WERI-Rb-1 (cell line): ENCODE measurements around the gene FKBP5.
"Not testable (repeated sequence)": the region's sequence is repeated elsewhere in the genome, so short reads cannot be mapped to it uniquely, and the experiment has no call there.

Source experiments
- DNase-seq: peaks from one replicate; pipeline ENCODE4 v3.0.0-alpha.2; 2020
- H3K27ac ChIP-seq: fragments of 250-450 bp; sonication (Bioruptor Pico); 2 replicates; pipeline ENCODE4 v1.5.1; 2020; ENCODE audit warnings: mild to moderate bottlenecking, moderate library complexity
- H3K27me3 ChIP-seq: fragments of 250-450 bp; sonication (Bioruptor Pico); 2 replicates; pipeline ENCODE4 v1.5.1; 2021; ENCODE audit warnings: mild to moderate bottlenecking, low read depth, moderate library complexity; ENCODE audit not compliant: insufficient read depth, severe bottlenecking
- H3K36me3 ChIP-seq: fragments of 250-450 bp; sonication (Bioruptor Pico); 2 replicates; pipeline ENCODE4 v1.5.1; 2020; ENCODE audit warnings: mild to moderate bottlenecking, moderate library complexity
- H3K4me3 ChIP-seq: 2 replicates; pipeline ENCODE4 v1.5.1; 2011; ENCODE audit warnings: low read depth, mild to moderate bottlenecking, control low read depth, low read length
- H3K9me3 ChIP-seq: fragments of 250-450 bp; sonication (Bioruptor Pico); 2 replicates; pipeline ENCODE4 v1.5.1; 2021; ENCODE audit warnings: mild to moderate bottlenecking, moderate library complexity; ENCODE audit not compliant: severe bottlenecking
- TF ChIP-seq, protein P1 (sequence below): IDR thresholded peaks from 2 replicates; pipeline ENCODE4 v1.5.1; 2011; ENCODE audit warnings: low read depth, mild to moderate bottlenecking, control low read depth, inconsistent platforms, low read length

FKBP5 gene

GRCh38 chr6:35601331-35602132 is 87.2 kb downstream of the FKBP5 start:
- Histone ChIP-seq H3K27me3 (no peaks in the 10 kb centered on the region), H3K9me3 (no peaks in the 10 kb centered on the region), H3K4me3 (no peak overlapping the region), H3K27ac (no peak overlapping the region), H3K36me3 (peaks cover 18% of the 10 kb centered on the region)
- DNase-seq, result no peak
- TF ChIP-seq, protein P1, sequence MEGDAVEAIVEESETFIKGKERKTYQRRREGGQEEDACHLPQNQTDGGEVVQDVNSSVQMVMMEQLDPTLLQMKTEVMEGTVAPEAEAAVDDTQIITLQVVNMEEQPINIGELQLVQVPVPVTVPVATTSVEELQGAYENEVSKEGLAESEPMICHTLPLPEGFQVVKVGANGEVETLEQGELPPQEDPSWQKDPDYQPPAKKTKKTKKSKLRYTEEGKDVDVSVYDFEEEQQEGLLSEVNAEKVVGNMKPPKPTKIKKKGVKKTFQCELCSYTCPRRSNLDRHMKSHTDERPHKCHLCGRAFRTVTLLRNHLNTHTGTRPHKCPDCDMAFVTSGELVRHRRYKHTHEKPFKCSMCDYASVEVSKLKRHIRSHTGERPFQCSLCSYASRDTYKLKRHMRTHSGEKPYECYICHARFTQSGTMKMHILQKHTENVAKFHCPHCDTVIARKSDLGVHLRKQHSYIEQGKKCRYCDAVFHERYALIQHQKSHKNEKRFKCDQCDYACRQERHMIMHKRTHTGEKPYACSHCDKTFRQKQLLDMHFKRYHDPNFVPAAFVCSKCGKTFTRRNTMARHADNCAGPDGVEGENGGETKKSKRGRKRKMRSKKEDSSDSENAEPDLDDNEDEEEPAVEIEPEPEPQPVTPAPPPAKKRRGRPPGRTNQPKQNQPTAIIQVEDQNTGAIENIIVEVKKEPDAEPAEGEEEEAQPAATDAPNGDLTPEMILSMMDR, result no peak

DNA sequence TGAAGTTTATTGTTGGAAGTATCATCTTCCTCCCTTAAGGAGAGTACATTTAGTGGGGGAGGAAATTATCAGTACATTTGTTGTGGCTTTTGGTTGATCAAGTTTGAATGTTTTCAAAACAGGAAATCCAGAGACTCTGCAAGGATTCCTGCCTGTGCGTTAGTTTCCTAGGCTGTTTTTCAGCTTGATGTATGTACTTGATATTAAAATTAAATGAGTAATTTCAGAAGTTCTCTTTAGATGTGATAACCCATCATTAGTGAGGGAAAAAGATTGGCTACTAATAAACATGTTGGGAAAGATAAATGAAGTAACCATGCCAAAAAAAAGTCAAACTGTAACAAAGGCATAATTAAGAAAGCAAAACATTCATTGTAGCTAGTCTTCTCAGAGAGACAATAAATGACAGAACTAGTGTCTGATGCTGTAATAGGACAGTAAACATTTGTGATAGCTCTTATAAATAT is 88.0 kb downstream of the FKBP5 start:
- Histone ChIP-seq H3K9me3 (no peaks in the 10 kb centered on the region), H3K4me3 (no peak overlapping the region), H3K36me3 (peaks cover 24% of the 10 kb centered on the region), H3K27ac (no peak overlapping the region), H3K27me3 (no peaks in the 10 kb centered on the region)
- no peak for DNase-seq
- TF ChIP-seq, protein P1, result no peak

- Histone ChIP-seq H3K36me3 (peaks cover 28% of the 10 kb centered on the region), H3K27me3 (no peaks in the 10 kb centered on the region), H3K27ac (no peak overlapping the region), H3K4me3 (no peak overlapping the region), H3K9me3 (no peaks in the 10 kb centered on the region)
- TF ChIP-seq, protein P1, result no peak
- no peak for DNase-seq
Measured at GRCh38 chr6:35599761-35600658, 88.7 kb downstream of the FKBP5 start.

DNA sequence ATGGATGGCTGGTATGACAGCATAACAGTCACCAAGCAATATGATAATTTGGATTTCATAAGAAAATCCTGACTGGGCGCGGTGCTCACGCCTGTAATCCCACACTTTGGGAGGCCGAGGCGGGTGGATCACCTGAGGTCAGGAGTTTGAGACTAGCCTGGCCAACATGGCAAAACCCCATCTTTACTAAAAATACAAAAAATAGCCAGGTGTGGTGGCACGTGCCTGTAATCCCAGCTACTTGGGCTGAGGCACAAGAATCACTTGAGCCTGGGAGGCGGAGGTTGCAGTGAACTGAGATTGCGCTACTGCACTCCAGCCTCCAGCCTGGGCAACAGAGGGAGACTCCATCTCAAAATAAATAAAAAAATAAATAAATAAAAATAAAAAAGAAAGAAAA is 90.1 kb downstream of the FKBP5 start:
- not testable (repeated sequence) for H3K27me3 ChIP-seq, H3K4me3 ChIP-seq, H3K27ac ChIP-seq, H3K9me3 ChIP-seq, DNase-seq
- peaks cover 39% of the 10 kb centered on the region for H3K36me3 ChIP-seq

- H3K27ac ChIP-seq, result no peak overlapping the region
- TF ChIP-seq, protein P1, result no peak
- H3K36me3 ChIP-seq, result peaks cover 57% of the 10 kb centered on the region
- H3K4me3 ChIP-seq, result no peak overlapping the region
- DNase-seq, result no peak
- no peaks in the 10 kb centered on the region for H3K27me3 ChIP-seq
- no peaks in the 10 kb centered on the region for H3K9me3 ChIP-seq
Measured at GRCh38 chr6:35596448-35597442, 92.0 kb downstream of the FKBP5 start.
